ENCODE data around the gene MAML3. TPM values are rescaled to one million over a fixed set of nuclear protein-coding genes. Genes with fewer than 3 reads are reported as not detected.

The MAML3 gene
- polyA plus RNA-seq, 1 donor, result 6.0 TPM

DNA sequence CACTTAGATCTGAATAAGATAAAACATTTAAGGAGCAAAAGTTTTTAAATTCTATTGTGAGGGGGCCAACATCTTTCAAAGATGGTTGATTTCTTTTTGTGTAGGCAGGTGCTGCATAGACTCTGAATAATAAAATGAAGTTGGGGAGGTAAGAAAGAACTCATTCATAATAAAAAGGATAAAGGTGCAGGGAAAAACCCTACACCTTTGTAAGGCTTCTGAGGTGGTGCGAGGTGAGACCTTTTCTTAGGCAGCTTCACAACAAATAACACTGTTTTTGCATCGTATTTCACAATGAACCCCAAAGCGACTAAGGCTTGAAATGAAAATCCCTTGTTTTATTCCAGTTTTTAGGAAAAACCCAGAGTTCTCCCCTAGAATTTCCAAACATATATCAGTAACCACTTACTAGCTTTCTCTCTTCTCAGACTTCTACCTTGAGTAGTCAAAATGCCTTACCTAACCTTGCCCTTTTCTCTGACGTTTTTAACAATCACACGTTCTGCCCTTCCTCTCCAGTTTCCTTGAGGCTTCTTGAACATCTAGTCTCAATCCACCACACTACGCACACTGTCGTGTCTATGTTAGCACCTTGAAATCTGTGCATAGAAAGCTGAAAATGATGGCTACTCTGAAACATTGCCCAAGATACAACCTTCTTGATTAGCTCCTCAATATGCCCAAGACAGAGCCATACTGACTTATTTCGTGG is 30.2 kb downstream of the MAML3 start:
- no peak for DNase-seq

DNA sequence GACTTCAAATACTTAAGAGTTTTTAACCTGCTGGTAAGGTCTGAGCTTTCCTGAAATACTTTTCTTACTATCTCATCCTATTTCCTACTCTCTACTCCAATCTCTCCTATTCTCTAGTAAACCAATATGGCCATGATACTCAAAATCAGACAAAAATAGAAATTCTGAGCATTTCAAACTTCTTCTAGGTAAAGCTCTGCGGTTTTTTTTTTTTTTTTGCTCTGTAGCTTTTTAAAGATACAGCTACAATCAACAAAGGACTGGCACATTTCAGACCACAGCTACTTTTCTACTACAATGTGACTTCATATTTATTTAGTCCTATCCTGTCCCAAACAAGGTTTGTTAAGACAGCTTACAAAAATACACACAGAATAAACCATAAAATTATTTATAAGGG is 31.1 kb downstream of the MAML3 start:
- DNase-seq, result no peak

DNA sequence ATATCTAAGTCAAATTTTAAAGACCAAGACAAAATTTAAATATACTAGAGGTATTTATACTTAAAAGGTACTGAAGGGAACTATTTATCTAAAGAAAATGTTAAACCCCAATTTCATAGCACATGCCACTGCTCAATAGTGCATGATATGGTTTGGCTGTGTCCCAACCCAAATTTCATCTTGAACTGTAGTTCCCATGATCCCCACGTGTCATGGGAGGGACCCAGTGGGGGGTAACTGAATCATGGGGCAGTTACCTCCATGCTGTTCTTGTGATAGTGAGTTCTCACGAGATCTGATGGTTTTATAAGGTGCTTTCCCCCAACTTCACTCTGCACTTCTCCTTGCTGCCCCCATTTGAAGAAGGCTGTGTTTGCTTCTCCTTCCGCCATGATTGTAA is 32.3 kb downstream of the MAML3 start:
- DNase-seq, result no peak

- no peak for DNase-seq
Observed at GRCh38 chr4:140118931-140119640, 34.9 kb downstream of the MAML3 start.

DNA sequence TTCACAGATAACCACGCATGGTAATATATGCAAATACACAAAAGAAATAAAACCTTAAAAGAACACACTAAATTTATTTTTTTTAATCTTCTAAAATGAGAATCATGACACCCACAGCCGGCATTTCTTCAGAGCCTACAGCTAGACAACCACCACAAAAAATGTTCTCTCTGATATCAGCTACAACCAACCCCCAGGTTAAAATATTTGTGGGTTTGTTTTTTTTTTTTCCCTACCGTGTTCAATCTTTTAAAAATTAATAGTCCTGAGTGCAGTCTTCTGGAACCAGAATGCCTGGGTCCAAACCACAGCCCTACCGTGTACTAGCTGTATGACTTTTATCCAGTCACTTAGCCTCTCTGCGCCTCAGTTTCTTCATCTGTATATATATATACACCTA is 36.0 kb downstream of the MAML3 start:
- no peak for DNase-seq

DNA sequence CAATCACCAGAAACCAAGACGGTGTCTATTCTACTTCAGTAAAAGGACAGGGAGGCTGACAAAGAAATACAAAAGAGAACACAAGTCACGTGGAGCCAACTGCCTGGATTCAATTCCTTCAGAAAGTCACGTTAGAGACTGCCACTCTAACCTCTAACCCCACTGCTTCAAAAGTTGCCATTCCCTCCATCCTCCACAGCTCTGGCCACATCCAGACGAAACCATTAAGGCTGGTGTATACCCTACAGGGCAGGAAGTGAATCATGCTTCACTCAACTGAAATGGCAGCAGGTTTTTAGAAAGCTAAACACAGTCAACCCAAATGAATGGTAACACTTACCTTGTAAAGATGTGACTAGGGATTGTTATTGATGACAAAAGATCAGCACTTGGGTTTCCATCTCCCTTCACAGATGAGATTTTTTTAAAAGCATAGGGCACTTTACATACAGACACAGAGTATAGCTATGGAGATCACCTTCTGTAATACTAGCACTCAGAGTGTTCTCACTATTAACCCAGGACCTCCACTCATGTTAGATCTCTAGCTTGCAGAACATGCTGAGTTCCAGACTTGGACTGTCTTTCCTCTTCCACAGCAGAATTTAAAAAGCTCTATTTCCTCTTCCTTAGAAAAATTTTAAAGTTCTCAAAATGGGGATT is 37.4 kb downstream of the MAML3 start:
- no peak for DNase-seq

DNA sequence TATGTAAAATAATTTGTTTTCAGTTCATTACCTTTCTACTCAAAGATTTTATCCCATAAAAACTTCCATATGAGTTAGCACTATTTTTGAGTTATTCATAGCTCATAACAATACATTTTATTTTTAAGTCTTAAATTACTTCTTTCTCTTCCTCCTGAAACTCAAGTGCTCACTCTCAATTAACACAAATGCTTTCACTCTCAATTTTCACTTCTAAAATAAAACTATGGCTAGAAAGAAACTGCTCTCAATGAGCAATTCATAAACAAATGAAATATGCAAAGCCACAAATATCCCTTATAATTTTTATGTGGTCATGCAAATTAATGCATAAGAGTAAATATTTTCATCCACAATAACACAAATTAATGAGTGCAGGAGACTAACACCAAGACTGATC is 38.8 kb downstream of the MAML3 start:
- DNase-seq, result no peak

DNA sequence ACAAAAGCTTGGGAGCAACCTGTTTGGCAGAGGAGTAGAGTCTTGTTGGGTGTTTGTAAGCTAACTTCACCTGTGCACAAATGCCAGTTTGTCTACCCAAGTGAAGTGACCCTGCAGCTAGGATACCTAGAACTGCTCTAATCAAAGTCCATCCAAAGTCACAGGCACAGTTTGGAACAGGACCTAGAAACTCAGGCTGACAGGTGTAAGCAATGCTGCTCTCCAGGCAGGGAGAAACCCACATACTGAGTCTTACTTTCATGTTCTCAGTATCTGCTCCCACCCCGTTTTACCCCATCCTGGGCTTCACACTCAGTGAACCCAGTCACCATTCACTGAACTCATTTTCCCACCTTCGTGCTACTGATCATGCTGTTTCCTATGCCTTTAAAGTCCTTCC is 40.3 kb downstream of the MAML3 start:
- no peak for DNase-seq

DNA sequence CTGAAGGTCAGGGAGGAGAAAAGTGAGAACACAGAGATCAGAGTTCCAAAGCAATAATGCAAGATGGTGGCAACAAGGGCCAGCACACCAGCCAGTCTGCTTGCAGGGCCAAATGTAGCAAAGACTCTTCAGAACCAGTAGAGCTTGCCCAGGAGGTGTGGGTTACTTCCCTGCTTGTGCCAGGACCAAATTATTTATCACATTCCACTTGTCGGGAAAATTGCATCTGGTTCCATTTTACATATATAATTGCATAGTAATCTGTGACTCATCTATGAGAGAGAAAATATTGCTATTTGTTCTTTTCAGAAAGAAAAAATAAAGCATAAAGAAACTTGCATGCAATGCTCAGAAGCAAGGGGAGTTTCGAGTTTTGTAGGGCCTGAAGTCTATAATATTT is 41.4 kb downstream of the MAML3 start:
- no peak for DNase-seq

- DNase-seq, result no peak
Observed at GRCh38 chr4:140111256-140111655, 42.7 kb downstream of the MAML3 start.

- DNase-seq, result no peak
Observed at GRCh38 chr4:140110542-140111215, 43.3 kb downstream of the MAML3 start.

GRCh38 chr4:140109737-140110136 is 44.2 kb downstream of the MAML3 start:
- no peak for DNase-seq

DNA sequence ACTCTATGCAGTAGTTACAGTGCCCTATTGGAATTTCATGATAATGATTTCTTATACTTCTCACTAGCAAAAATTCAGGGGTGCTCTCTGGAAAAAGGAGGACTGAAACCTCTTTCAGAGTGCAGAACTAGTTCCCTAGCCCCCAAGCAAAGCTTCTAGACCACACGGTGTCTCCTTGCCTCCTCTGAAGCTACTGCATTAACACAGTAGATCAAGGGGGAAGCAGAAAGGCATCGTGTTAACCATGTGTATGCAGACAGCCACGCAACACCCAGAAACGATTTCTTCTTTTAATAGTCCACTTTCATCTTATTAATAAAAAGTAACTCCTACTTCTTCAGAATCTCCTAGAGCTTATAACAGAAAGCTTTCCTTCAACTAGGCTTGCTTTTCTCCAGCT is 44.7 kb downstream of the MAML3 start:
- DNase-seq, result no peak

DNA sequence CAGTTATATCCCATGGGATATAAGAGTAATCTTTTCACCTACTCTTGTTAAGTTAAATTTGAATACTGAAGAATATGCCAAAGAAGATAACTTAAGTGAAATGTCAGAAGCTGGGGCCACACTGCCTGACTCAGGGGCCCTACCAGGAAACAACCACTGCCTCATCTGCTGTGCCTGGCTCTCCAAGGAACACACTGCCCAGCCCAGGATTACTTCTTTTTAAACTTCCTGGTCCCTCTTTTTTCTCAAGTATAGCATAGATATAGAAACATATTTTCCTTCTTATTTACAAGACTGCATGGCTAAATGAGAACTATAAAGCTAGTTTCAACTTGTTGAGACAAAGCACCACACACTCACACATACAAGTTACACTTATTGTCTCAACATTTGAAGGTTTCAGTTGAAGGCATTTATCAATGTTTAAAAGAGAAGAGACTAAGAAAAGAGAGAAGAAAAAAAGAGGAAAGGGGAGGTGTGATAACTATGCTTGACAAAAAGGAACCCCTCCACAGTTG is 45.2 kb downstream of the MAML3 start:
- DNase-seq, result no peak

- no peak for DNase-seq
Observed at GRCh38 chr4:140108243-140108642, 45.7 kb downstream of the MAML3 start.

GRCh38 chr4:140106289-140106844 is 47.6 kb downstream of the MAML3 start:
- no peak for DNase-seq

DNA sequence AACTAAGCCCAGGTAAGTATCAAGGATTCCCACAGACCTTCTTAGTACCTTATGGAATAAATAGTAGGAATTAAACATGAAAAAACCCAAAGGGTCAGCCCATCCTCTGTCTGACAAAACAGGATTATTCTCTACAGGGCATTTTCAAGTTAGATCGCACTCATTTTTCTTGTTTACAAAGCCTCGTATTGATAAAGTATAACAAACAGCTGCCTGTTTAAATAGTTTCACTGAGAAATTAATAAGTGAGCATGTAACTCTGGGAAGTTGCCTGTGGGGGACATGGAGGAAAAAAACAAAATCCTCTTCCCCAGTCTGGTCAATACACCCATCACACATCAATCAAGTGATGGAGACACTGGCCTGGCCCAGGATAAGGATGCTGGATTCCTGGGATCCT is 48.5 kb downstream of the MAML3 start:
- DNase-seq, result no peak

DNA sequence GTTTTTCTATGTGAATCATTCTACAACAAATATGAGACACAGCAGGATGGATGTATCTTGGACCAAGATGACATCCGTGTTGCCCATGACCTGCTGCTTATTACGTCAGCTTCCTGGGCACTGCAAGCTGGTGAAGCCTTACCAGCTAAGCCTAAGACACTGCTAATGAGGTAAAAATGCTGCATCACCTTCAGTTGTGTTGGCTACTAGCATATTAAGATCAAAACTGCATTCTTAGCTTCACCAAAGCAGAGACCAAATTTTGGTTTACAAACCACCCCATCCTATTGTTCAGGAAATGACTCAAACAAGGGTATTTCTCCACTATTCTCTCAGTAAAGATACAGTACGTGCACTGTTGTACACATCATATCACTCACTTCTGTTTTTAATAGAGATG is 50.3 kb downstream of the MAML3 start:
- DNase-seq, result no peak

DNA sequence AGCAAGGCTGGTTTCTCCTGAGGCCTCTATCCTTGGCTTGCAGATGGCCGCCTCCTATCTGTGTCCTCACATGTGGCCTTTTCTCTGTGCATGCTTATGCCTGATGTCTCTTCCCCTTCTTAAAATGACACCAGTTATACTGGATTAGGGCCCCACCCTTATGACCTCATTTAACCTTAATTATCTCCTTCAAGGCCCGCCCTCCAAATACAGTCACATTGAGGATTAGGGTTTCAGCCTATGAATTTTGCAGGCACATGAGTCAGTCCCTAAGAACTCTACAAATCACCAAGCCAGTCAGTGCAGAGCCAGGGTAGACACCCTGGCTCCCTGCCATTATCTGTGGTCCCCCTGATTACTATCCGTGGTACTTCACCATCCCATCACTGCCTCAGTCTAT is 51.6 kb downstream of the MAML3 start:
- DNase-seq, result no peak

DNA sequence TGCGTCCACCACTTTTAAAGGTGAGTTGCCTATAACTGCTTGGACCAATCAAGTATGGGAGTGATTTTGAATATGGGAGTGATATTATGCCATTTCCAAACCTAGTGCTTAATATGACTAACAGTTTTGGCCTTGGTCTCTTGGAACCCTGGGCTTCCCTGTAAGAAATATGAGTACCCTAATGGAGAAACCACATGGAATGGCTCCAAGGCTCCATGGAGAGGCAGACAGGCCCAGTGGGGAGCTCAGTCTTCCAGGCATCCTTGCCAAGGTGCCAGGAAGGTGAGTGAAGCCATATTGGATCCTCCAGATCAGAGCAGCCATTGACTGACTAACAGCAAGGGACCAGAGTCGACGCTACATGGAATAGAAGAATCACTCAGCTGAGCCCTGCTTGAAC is 53.2 kb downstream of the MAML3 start:
- DNase-seq, result no peak

DNA sequence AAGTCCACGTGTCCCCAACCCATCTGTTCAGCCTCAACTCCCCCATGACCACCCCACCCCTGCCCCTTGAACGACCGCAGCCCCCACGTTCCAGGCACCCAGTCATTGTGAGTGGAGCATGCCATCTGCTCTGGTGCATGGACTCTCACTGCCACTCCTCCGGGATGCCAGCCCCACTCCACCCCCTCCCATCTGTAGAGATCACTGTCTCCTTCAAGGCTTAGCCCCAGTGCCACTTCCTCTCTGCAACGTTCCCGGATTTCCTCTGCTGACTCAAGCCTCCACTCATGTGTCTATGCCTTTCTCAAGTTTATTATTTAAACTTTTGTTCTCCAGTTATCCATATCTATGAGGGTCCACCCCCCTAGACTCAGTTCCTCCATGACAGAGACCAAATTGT is 54.0 kb downstream of the MAML3 start:
- DNase-seq, result no peak

DNA sequence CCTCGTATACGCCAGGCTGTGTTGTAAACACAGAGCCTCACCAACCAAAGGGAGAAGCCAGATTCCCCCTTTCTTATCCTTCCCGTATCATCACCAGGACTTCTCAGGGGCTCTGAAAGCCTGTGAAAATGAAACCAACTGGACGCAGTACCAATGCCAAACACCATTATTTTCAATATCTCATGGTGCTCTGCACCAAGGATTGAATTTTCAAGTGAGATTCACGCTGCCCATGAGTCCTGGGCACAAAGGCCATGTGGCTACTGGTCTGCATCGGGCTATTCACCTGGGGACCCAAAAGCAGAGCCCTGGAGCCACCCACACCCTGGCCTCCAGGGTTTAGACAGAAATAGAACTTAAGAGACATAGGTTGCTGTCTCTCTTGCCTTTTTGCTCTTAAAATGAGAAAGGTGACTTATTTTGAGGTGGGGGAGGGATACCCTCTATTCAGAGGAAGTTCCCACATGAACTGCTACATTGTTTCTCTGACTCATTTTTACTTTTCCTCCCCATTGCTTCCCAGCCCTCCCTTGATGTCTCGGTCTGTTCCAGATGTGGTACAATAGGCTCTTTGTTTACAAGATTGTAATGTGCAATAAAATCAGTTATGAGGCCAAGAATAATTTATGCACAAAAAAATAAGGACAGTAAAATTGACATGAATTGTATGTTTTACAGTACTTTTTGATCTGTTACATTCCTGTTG is 55.4 kb downstream of the MAML3 start:
- DNase-seq, result no peak
